ENCODE results near the gene HTR4. TPM values are rescaled to one million over a fixed set of nuclear protein-coding genes. Genes with fewer than 3 reads are reported as not detected.

HTR4 gene
- total RNA-seq, 4 donors from 2014 or later = 0.76 TPM; not detected in 3

DNA sequence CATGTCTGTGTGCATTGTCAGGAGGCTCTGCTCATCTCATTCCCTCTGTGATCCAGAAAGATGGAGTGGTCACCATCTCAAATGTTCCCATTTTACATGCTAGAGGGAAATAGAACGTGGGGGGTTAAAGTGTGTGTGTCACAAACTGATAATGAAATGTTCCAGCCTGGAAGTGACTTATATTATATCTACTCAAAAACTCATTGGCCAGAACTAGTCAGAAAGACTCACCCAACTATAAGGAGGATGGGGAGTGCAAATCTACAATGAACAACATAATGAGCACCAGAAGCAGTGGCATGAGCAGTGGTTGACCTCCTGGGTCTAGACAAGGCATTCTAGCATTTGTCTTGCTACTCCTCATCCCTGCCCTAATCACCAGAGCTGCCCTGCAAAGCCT is 81.0 kb downstream of the HTR4 start:
- H3K4me3 ChIP-seq = no peak overlapping the region
- 36 to 83% methylated on average over 1 of the region's 1 CpG for WGBS, 2 donors
- no peaks in the 10 kb centered on the region for H3K4me1 ChIP-seq
- no peaks in the 10 kb centered on the region for H3K36me3 ChIP-seq
- DNase-seq = no peak
- TF ChIP-seq CTCF (IDR thresholded peaks at IDR 0.05) (no peak), POLR2A (IDR thresholded peaks at IDR 0.05) (no peak)
- no peak overlapping the region for H3K27ac ChIP-seq
- intact Hi-C loops (cut with DNase I) = no loop called here
- H3K9me3 ChIP-seq = no peaks in the 10 kb centered on the region
- H3K27me3 ChIP-seq = no peaks in the 10 kb centered on the region

GRCh38 chr5:148569948-148570347 is 84.4 kb downstream of the HTR4 start:
- Histone ChIP-seq H3K36me3 (no peaks in the 10 kb centered on the region), H3K27me3 (peaks cover 0 to 4% (median 0%) of the 10 kb centered on the region in 4 donors), H3K4me1 (no peaks in the 10 kb centered on the region), H3K27ac (no peak overlapping the region), H3K9me3 (no peaks in the 10 kb centered on the region), H3K4me3 (no peak overlapping the region)
- TF ChIP-seq CTCF (IDR thresholded peaks at IDR 0.05) (no peak), POLR2A (IDR thresholded peaks at IDR 0.05) (no peak)
- no peak for DNase-seq
- intact Hi-C loops (cut with DNase I) = no loop called here

DNA sequence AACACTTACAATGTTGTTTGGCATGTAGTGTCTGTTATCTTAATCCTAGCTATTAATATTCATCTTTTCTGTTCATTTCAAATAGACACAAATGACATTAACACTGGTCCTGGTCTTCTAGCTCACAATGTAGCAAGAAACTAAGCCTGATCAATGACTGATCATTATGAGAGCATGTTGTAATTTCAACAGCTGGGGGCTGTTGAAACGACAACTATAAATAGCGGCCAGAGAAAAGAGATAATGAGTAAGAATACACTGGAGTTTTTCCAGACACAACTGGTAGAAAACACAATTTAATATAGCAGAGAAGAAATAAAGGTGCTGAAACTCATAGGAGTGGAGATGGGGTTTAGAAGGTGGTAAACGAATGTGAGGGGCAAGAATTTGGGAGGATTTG is 89.2 kb downstream of the HTR4 start:
- Histone ChIP-seq H3K4me3 (no peak overlapping the region), H3K36me3 (no peaks in the 10 kb centered on the region), H3K4me1 (no peaks in the 10 kb centered on the region), H3K27ac (no peak overlapping the region), H3K9me3 (no peaks in the 10 kb centered on the region), H3K27me3 (peaks cover 0 to 10% (median 0%) of the 10 kb centered on the region in 4 donors)
- WGBS, 2 donors = 54 to 65% methylated on average over 3 of the region's 3 CpGs
- DNase-seq = no peak
- TF ChIP-seq POLR2A (IDR thresholded peaks at IDR 0.05) = no peak
- no peak for TF ChIP-seq CTCF (IDR thresholded peaks at IDR 0.05)
- intact Hi-C loops (cut with DNase I) = no loop called here

GRCh38 chr5:148563021-148563420 is 91.3 kb downstream of the HTR4 start:
- Histone ChIP-seq H3K27me3 (peaks cover 0 to 13% (median 0%) of the 10 kb centered on the region in 4 donors), H3K4me1 (no peaks in the 10 kb centered on the region), H3K36me3 (no peaks in the 10 kb centered on the region), H3K27ac (no peak overlapping the region), H3K4me3 (no peak overlapping the region), H3K9me3 (no peaks in the 10 kb centered on the region)
- TF ChIP-seq CTCF (IDR thresholded peaks at IDR 0.05) = no peak
- no peak for DNase-seq
- 86 to 91% methylated on average over 1 of the region's 1 CpG for WGBS, 2 donors
- intact Hi-C loops (cut with DNase I) = no loop called here

- WGBS, 2 donors = 22 to 27% methylated on average over 3 of the region's 3 CpGs
- Histone ChIP-seq H3K36me3 (no peaks in the 10 kb centered on the region), H3K4me1 (no peaks in the 10 kb centered on the region), H3K9me3 (no peaks in the 10 kb centered on the region), H3K27me3 (peaks cover 0 to 13% (median 0%) of the 10 kb centered on the region in 4 donors), H3K4me3 (no peak overlapping the region), H3K27ac (no peak overlapping the region)
- TF ChIP-seq POLR2A (IDR thresholded peaks at IDR 0.05) = no peak
- no peak for TF ChIP-seq CTCF (IDR thresholded peaks at IDR 0.05)
- no peak for DNase-seq
- intact Hi-C loops (cut with DNase I) = no loop called here
These were observed 92.5 kb downstream of the HTR4 start for GRCh38 chr5:148561801-148562311.

Data from esophagus squamous epithelium (tissue), 5 donors.